NCI-H187 treated with DMSO at 0.1 percent for 48 hours (cell line): Measurements from ENCODE around the gene SYT6.
"Not testable (repeated sequence)": the region's sequence is repeated elsewhere in the genome, so short reads cannot be mapped to it uniquely, and the experiment has no call there.

Source experiments
- DNase-seq: peaks from one replicate; lab custom pipeline; 2025; lab: John Stamatoyannopoulos, UW

SYT6 gene

DNA sequence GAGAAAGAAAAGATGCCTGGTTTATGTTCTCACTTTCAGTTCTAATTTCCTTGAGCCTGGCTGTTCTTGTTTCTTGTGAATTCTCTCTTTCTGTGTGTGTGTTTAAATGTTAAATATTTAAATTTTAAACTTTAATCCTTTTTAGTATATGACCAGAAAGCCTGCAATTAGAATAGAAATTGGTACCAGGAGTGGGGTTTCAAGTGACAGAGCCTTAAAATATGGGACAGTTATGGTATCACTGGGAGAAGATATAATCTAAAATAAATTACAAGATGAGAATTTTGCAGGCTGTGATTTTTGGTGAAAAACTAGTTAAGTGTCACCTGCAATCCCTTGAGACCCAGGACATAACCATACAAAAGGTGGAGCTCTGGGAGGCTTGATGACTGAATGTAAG lies 81.4 kb downstream of the SYT6 start:
- no peak for DNase-seq

DNA sequence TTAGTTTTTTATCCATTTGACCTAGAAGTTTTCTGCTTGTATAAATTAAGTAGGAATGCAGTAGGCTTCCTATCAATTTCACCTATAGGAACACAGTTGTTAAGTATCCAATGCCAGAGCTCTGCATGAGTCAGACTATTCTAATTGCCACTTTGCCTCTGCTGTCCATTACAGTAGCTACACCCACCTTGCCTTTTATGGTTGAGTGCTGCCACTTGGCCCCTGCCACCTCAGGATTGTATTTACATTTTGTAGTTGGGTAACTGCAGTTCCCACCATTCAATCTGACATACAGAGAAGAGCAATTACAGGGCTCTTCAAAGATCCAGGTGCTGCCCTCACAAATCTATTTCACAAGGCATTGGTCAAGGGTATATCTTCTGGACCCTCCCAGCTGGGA lies 83.9 kb downstream of the SYT6 start:
- peak; percentile 74 for DNase-seq

DNA sequence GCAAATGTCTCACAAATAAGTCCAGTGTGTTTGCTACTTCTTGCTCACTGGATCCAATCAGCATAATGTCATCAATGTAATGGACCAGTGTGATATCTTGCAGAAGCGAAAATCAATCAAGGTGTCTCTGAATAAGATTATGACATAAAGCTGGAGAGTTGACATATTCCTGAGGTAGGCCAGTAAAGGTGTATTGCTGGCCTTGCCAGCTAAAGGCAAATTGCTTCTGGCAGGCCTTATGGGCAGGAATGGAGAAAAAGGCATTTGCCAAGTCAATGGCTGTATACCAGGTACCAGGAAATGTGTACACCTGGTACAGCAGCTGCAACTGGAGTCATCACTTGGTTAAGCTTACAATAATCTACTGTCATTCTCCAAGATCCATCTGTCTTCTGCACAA lies 85.0 kb downstream of the SYT6 start:
- DNase-seq, result not testable (repeated sequence)

DNA sequence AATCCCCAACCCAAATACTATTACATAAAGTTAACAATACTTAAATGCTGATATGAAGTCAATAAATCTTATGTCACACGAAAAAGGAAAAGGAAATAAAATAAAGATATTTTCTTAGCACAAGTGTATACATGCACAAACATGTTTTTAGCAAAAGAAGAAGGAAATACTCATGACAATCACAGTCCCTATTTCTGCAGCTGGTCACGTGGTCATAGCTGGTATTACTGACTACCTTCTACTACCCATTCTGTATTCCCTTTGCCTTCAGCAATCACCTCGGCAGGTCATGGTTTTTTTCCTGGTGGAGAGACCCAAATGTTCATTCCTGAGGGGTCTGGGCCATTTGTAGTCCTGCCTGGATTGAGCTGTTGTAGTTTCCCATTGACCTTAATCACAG lies 88.0 kb downstream of the SYT6 start:
- not testable (repeated sequence) for DNase-seq

DNA sequence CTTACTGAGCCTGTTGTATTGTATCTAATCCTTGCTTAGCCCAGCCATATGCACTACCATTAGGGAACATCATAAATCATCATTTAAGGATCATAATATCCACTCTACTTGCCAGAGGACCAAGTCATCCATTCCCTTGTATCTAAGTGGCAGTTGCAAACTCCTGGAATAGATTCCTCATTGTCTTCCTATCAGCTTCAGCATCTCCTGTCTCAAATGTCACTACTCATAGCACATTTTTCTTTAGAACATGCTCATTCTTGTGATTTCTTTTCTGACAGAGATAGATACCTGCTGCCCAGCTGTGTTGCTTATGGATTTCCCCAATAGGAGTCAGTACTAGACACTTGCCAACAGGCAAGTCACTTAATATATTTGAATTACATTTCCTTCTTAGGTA lies 90.1 kb downstream of the SYT6 start:
- DNase-seq, result peak; percentile 88

DNA sequence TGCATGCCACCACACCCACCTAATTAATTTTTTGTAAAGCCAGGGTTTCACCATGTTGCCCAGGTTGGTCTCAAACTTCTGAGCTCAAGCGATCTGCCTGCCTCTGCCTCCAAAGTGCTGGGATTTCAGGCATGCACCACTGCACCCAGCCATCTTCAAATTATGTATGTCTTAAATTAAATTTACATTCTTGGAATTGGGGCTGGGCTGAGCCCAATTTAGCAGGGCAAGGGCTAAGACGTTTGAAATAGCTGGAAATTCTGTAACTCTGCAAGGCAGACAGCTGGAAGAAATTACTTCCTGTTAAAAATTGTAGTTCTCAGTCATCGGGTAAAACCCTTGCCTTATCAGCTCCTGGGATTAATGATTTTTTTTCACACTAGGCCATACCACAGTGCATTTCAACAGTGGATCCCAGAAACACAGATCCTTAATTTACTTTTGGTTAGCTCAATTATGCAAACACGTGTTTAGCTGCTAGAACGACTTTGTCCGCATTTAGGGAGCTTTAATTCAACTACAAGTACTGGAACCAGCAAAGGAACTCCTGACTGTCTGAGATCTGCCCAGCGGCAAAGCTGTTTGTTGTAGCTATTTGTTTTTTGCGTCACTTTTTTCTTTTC lies 91.1 kb downstream of the SYT6 start:
- no peak for DNase-seq

DNA sequence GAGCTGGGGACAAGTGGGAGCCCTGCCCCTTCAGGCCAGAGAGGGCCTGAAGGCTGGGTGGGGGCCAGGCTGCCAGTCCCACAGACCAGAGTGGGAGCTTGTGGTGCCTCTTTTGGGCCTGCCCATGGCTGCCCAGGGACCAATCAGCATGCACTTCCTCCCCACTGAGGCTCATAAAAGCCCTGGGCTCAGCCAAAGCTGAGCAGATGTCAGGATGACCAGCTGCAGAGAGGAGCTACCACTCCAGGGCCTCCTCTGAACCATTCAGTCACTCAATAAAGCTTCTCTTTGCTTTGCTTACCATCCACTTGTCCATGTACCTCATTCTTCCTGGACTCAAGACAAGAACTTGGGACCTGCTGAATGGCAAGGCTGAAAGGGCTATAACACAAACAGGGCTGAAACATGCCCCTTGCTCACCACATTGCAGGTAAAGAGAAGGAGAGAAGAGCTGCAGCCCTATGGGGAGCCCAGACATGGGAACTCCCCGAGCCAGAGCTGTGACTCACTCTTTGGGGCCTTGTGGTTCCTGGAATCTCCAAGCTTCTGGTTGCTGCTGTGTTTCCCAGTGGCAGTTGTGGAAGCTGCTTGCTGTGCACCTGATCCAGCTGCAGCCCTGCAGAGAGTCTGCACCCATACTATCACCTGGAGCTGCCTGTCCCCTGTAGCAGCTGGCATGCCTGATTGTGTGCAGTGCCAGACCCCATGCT lies 92.4 kb downstream of the SYT6 start:
- no peak for DNase-seq

DNA sequence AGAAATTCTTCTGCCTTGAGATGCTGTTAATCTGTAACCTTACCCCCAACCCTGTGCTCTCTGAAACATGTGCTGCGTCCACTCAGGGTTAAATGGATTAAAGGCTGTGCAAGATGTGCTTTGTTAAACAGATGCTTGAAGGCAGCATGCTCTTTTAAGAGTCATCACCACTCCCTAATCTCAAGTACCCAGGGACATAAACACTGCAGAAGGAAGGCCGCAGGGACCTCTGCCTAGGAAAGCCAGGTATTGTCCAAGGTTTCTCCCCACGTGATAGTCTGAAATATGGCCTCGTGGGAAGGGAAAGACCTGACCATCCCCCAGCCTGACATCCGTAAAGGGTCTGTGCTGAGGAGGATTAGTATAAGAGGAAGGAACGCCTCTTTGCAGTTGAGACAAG lies 95.4 kb downstream of the SYT6 start:
- peak; percentile 47 for DNase-seq

DNA sequence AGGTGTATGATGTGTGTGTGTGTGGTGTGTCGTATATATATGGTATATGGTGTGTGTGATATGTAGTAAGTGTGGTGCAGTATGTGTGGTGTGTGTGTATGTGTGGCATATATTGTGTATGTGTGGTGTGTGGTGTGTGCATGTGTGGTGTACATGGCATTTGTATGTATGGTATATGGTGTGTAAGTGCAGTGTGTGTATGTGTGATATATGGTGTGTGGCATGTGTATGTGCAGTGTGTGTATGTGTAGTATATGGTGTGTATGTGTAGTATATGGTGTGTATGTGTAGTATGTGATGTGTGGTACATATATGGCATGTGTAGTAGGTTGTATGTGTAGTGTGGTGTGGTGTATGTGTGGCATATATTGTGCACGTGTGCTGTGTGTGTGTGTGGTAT lies 99.5 kb downstream of the SYT6 start:
- DNase-seq, result no peak

DNA sequence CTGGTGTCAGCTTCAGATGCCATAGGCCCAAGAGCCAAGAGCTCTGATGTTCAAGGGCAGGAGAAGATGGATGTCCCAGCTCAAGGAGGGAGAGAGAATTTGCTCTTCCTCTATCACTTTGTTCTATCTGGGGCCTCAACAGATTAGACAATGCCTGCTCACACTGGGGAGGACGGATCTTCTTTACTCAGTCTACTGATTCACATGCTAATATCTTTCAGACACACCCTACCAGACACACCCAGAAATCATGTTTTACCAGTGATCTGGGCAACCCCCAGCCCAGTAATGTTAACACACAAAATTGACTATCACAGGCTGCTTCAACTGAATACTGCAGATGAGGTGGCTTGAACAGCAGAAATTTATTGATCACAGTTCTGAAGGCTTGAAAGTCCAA lies 105.4 kb downstream of the SYT6 start:
- no peak for DNase-seq

DNA sequence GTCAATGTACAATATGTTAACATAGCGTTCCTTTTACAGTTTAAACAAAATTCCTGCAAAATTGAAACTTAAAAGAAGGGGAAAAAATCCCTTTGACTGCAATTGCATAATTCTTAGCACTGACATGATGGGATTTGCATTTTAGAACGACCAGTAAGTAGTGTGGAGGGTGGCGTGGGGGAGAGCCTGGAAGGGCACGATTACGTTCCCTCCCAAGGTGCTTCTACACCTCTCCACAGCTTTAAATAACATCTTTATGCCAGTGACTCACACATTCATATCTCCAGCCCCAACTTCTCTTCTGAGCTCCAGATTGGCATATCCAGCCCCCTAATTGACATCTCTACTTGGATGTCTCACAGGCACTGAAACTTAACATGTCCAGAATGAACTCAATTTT lies 110.1 kb downstream of the SYT6 start:
- no peak for DNase-seq

DNA sequence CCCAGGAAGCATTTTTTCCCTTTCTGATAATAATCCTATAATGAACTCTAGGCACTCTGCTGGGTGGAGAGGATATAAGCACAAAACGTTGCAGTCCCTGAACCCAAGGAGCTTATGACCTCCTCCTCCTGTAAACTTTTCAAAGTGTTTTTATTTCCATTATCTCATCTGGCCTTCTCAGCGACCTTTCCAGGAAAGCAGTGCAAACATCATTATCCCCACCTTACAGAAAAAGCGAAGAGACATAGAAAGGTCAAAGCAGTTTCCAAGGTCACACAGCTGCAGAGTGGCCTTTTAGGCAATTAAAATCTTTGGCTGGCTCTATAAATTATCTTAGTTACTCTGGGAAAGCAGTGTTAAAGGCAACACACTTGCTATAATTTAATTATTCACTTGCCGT lies 110.6 kb downstream of the SYT6 start:
- no peak for DNase-seq

DNA sequence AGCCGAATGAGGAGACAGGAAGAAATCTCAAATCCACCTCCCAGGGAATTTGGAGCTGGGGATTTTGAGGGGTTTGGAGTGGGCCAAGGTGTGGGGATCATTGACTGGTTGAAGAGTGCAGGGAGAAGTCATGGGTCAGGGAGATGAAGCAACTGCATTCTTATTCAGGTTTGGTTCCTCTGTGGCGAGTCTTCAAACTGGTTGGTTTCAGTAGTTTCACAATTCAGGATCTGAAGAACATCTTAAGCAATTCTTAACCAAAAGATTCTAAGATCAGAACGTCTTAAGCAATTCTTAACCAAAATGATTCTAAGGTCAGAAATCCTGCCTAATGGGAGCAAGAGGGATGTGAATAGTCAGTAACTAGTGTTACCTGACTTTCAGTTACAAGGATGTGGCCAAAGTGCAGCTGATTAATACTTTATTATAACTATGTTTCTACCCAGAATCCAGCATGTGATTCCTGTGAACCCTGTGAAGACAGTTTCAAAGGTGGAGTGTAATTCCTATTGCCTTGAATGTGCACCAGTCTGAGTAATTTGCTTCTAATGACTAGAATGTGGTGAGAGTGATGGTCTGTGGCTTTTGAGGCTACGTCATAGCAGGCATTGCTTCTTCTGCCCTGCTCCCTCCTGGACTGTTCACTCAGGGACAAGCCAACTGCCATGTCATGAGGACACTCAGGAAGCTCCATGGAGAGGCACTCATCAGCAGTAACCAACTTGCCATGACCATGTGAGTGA lies 113.2 kb downstream of the SYT6 start:
- DNase-seq, result no peak
